T-helper 2 cell treated with Interferon-gamma antibody and Interleukin-4, amounts not matched to agents 5 μg/mL and 100 μg/mL, for 36 hours (primary cell): ENCODE measurements around the gene OGFR.

Source experiments
- DNase-seq: peaks from one replicate; pipeline ENCODE4 v3.0.0; 2021; ENCODE audit warnings: low spot score
- H3K27ac Mint-ChIP-seq: one replicate; pipeline ENCODE4 v1.8.0; 2021; ENCODE audit warnings: mild to moderate bottlenecking, mixed read lengths
- H3K27me3 Mint-ChIP-seq: one replicate; pipeline ENCODE4 v1.8.0; 2021; ENCODE audit warnings: low read depth, mixed read lengths
- H3K36me3 Mint-ChIP-seq: one replicate; pipeline ENCODE4 v1.8.0; 2021; ENCODE audit warnings: low read depth, mixed read lengths
- H3K4me1 Mint-ChIP-seq: one replicate; pipeline ENCODE4 v1.8.0; 2021; ENCODE audit warnings: low read depth, mixed read lengths
- H3K4me3 Mint-ChIP-seq: one replicate; pipeline ENCODE4 v1.8.0; 2022; ENCODE audit warnings: mild to moderate bottlenecking, moderate library complexity, mixed read lengths
- H3K9me3 Mint-ChIP-seq: one replicate; pipeline ENCODE4 v1.8.0; 2021; ENCODE audit warnings: mixed read lengths

Gene OGFR

GRCh38 chr20:62831361-62831788 is 26.7 kb downstream of the OGFR start:
- H3K27me3 Mint-ChIP-seq, result no peaks in the 10 kb centered on the region
- H3K9me3 Mint-ChIP-seq, result no peaks in the 10 kb centered on the region
- H3K27ac Mint-ChIP-seq, result no peak overlapping the region
- H3K36me3 Mint-ChIP-seq, result no peaks in the 10 kb centered on the region
- peaks cover 8% of the 10 kb centered on the region for H3K4me1 Mint-ChIP-seq
- no peak overlapping the region for H3K4me3 Mint-ChIP-seq
- DNase-seq, result no peak

DNA sequence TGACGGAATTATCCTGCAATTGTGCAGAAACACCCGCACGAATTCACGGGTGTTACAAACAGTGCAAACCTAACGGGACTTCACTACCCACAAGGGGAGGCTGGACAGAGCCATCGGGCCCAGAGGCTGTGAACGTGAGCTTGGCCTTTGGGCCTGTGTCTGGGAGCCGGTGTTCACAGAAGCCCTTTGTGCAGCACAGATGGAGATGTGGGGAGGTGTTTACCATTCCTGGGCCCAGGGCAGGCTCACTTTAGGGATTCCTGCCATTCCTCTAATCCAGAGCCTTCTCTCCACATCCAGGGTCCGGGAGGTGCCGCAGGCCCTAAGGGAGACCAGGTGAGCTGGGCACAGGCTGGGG is 27.2 kb downstream of the OGFR start:
- Mint-ChIP-seq H3K4me1 (peaks cover 8% of the 10 kb centered on the region), H3K4me3 (no peak overlapping the region), H3K9me3 (no peaks in the 10 kb centered on the region), H3K27ac (peak overlapping the region; percentile 52), H3K27me3 (no peaks in the 10 kb centered on the region), H3K36me3 (no peaks in the 10 kb centered on the region)
- DNase-seq, result no peak

DNA sequence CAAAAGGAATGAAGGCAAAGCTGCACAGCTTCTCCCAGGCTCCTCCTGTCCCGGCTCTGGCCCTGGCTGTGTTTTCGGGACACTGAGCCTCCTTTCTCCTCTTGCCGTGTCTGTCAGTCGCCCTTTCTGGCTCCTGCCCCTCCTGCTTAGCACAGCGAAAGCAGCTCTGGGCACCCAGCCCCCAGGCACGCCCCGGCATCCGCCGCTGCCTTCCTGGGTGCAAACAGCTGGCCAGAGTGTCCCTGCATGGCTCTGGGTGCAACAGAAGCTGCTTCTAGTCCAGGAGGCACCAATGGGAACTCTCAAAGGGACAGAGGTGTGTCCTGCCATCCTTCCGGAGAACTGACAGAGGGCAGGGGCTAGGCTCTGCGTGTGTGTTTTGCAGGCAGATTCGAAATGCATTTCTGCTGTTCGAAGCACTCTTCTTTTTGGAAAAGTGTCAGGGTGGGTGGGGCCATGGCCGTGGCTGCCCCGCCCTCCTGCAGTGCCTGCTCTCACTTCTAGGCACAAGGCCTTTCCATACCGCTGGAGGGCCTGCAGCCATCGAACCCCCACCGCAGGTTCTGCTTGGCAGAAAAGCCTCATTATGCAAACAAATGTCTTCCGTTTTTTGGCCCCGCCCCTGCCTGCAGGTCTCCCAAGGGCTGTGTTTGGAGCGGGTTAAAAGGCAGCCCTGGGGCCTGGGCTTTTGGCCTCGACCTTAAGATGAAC is 27.7 kb downstream of the OGFR start:
- Mint-ChIP-seq H3K9me3 (no peaks in the 10 kb centered on the region), H3K4me3 (peak overlapping the region; percentile 28), H3K36me3 (no peaks in the 10 kb centered on the region), H3K4me1 (peaks cover 8% of the 10 kb centered on the region), H3K27me3 (no peaks in the 10 kb centered on the region), H3K27ac (peak overlapping the region; percentile 52)
- peak; percentile 44 for DNase-seq

DNA sequence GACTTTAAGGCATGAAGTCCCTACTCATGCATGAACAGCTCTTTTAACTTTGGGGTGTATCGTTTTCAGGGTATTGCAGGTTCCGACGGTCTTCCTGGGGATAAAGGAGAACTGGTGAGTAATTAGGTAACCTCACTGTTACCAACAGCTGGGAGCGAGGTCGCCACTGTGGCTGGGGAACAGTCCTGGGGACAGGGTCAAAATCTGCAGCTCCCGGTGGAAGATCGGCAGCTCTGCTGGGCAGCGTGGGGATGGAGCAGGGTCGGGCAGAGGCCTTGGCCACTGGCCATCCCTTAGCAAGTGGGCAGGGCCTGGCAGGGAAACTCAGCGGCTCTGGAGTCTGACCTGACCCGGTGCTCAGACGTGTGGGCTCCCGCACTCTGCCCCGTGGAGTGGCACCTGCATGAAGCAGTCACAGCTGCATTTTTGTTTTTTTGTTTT is 28.3 kb downstream of the OGFR start:
- Mint-ChIP-seq H3K27me3 (no peaks in the 10 kb centered on the region), H3K4me3 (peak overlapping the region; percentile 28), H3K36me3 (no peaks in the 10 kb centered on the region), H3K27ac (no peak overlapping the region), H3K4me1 (peaks cover 8% of the 10 kb centered on the region), H3K9me3 (no peaks in the 10 kb centered on the region)
- no peak for DNase-seq

- no peaks in the 10 kb centered on the region for H3K27me3 Mint-ChIP-seq
- H3K36me3 Mint-ChIP-seq, result no peaks in the 10 kb centered on the region
- H3K4me3 Mint-ChIP-seq, result no peak overlapping the region
- no peaks in the 10 kb centered on the region for H3K9me3 Mint-ChIP-seq
- no peak for DNase-seq
- no peak overlapping the region for H3K27ac Mint-ChIP-seq
- H3K4me1 Mint-ChIP-seq, result peaks cover 8% of the 10 kb centered on the region
These were observed 30.5 kb downstream of the OGFR start for GRCh38 chr20:62834967-62835730.

- DNase-seq, result no peak
These were observed 31.6 kb downstream of the OGFR start for GRCh38 chr20:62835931-62836861.

GRCh38 chr20:62836967-62837490 is 32.4 kb downstream of the OGFR start:
- Mint-ChIP-seq H3K36me3 (no peaks in the 10 kb centered on the region), H3K4me3 (no peak overlapping the region), H3K4me1 (peaks cover 8% of the 10 kb centered on the region), H3K9me3 (no peaks in the 10 kb centered on the region), H3K27ac (no peak overlapping the region), H3K27me3 (no peaks in the 10 kb centered on the region)
- DNase-seq, result no peak

More at GRCh38 chr20:62835931-62836861, 31.6 kb downstream of the OGFR start:
- Mint-ChIP-seq H3K4me1 (peaks cover 8% of the 10 kb centered on the region), H3K27ac (no peak overlapping the region), H3K4me3 (no peak overlapping the region), H3K27me3 (no peaks in the 10 kb centered on the region), H3K9me3 (no peaks in the 10 kb centered on the region), H3K36me3 (no peaks in the 10 kb centered on the region)

DNA sequence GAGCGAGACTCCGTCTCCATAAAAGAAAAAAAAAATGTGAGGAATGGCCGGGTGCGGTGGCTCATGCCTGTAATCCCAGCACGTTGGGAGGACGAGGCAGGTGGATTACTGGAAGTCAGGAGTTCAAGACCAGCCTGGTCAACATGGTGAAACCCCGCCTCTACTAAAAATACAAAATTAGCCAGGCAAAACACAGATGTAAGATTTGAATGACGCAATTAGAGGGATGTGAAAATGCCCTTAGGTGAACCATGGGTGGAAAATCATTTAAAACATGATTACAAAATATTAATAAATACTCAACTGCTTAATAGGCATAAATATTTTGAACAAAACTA is 33.1 kb downstream of the OGFR start:
- no peaks in the 10 kb centered on the region for H3K9me3 Mint-ChIP-seq
- H3K4me1 Mint-ChIP-seq, result peaks cover 2% of the 10 kb centered on the region
- no peak overlapping the region for H3K4me3 Mint-ChIP-seq
- no peak overlapping the region for H3K27ac Mint-ChIP-seq
- no peaks in the 10 kb centered on the region for H3K36me3 Mint-ChIP-seq
- no peak for DNase-seq
- no peaks in the 10 kb centered on the region for H3K27me3 Mint-ChIP-seq

- Mint-ChIP-seq H3K4me3 (no peak overlapping the region), H3K27ac (no peak overlapping the region), H3K27me3 (no peaks in the 10 kb centered on the region), H3K36me3 (no peaks in the 10 kb centered on the region), H3K9me3 (no peaks in the 10 kb centered on the region), H3K4me1 (no peaks in the 10 kb centered on the region)
- DNase-seq, result no peak
These were observed 33.7 kb downstream of the OGFR start for GRCh38 chr20:62838128-62838891.

GRCh38 chr20:62839261-62839660 is 34.6 kb downstream of the OGFR start:
- DNase-seq, result no peak
- Mint-ChIP-seq H3K9me3 (no peaks in the 10 kb centered on the region), H3K4me1 (no peaks in the 10 kb centered on the region), H3K27me3 (no peaks in the 10 kb centered on the region), H3K27ac (no peak overlapping the region), H3K36me3 (peaks cover 2% of the 10 kb centered on the region), H3K4me3 (no peak overlapping the region)

- H3K36me3 Mint-ChIP-seq, result peaks cover 2% of the 10 kb centered on the region
- H3K4me3 Mint-ChIP-seq, result no peak overlapping the region
- H3K27ac Mint-ChIP-seq, result no peak overlapping the region
- DNase-seq, result no peak
- no peaks in the 10 kb centered on the region for H3K27me3 Mint-ChIP-seq
- no peaks in the 10 kb centered on the region for H3K9me3 Mint-ChIP-seq
- no peaks in the 10 kb centered on the region for H3K4me1 Mint-ChIP-seq
These were observed 35.2 kb downstream of the OGFR start for GRCh38 chr20:62839816-62840215.

DNA sequence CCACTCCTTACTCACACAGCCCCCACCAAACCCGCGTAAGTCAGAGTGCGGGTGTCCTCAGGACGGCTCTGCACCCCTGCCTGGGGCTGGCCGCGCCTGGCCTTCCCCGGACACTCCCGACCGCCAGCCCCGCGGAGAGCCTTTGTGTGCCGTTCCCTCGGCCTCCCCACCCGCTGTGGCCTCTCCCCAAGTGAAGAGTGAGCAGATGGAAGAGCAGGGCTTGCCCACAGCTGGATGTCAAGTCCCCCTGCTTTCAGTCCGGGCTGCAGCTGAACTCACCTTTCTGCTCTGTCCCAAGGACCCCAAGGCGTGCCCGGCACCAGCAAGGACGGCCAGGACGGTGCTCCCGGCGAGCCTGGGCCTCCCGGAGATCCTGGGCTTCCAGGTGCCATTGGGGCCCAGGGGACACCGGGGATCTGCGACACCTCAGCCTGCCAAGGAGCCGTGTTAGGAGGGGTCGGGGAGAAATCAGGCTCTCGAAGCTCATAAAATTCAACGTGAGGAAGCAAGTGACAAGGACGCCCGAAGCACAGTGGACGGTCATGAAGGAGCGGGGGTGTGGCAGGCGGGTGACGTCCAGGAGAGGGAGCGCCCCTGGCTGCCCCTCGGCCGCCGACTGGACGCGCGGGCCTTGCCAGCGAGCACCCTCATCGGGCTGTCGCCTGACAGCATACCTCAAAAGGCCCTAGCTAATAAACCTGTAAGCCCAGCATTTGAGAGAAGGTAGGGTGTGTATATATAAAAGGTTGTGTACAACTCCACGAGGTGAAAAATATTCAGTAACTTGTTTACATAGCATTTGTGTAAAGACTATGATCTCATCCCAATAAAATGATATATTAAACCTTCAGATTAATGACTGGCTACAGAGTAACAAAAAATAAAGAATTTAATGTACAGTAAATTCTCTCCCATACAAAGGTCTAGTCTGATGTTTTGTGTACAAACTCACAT is 35.9 kb downstream of the OGFR start:
- no peaks in the 10 kb centered on the region for H3K4me1 Mint-ChIP-seq
- H3K9me3 Mint-ChIP-seq, result no peaks in the 10 kb centered on the region
- peaks cover 2% of the 10 kb centered on the region for H3K36me3 Mint-ChIP-seq
- no peak overlapping the region for H3K27ac Mint-ChIP-seq
- no peak for DNase-seq
- no peak overlapping the region for H3K4me3 Mint-ChIP-seq
- no peaks in the 10 kb centered on the region for H3K27me3 Mint-ChIP-seq
